ENCODE results near the gene CREB5. TPM values are rescaled to one million over a fixed set of nuclear protein-coding genes. Genes with fewer than 3 reads are reported as not detected.

Gene CREB5
- total RNA-seq, 1 experiment from 2014 or later, result 40.5 TPM

DNA sequence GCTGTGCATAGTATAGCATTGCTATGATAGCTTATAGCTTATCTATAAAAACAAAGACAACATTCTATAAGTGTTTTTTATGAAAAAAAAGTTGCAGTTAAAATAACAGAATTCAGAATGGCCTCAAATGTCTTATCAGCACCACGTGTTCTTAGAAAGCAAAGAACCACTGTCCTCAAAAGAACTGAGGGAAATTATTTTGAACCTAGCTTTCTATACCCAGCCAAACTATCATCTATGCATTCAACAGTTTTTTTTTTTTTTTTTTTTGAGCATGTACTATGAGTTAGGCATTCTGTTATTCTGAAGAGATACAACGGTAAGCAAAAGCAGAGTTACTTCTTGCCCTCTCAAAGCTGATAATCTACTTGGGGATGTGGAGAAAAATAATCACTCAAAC lies 247.8 kb downstream of the CREB5 start:
- Mint-ChIP-seq H3K27ac (ENCODE audit: low read depth, unreplicated experiment) (no peak overlapping the region), H3K9me3 (ENCODE audit: unreplicated experiment) (peaks cover 19% of the 10 kb centered on the region), H3K4me1 (ENCODE audit: insufficient read depth, unreplicated experiment) (no peaks in the 10 kb centered on the region), H3K27me3 (ENCODE audit: insufficient read depth, unreplicated experiment) (no peaks in the 10 kb centered on the region), H3K4me3 (ENCODE audit: unreplicated experiment) (no peak overlapping the region), H3K36me3 (ENCODE audit: insufficient read depth, unreplicated experiment) (no peaks in the 10 kb centered on the region)
- POLR2A ChIA-PET, result interaction anchor here (0.6 kb wide), 2 partner anchors 87 to 105 kb away, joined by 3 read pairs; no protein-coding TSS in a partner anchor
- intact Hi-C loops (cut with micrococcal nuclease), result no loop called here
- BruUV-seq (replicated peaks), result no TSS peak
- no peak for DNase-seq (ENCODE audit: unreplicated experiment)
- CTCF ChIA-PET, result interaction anchor here (0.6 to 1.2 kb wide), 3 partner anchors 12 to 121 kb away, joined by 3 to 6 read pairs (median 4); no protein-coding TSS in a partner anchor
- TF ChIP-seq, protein P1, sequence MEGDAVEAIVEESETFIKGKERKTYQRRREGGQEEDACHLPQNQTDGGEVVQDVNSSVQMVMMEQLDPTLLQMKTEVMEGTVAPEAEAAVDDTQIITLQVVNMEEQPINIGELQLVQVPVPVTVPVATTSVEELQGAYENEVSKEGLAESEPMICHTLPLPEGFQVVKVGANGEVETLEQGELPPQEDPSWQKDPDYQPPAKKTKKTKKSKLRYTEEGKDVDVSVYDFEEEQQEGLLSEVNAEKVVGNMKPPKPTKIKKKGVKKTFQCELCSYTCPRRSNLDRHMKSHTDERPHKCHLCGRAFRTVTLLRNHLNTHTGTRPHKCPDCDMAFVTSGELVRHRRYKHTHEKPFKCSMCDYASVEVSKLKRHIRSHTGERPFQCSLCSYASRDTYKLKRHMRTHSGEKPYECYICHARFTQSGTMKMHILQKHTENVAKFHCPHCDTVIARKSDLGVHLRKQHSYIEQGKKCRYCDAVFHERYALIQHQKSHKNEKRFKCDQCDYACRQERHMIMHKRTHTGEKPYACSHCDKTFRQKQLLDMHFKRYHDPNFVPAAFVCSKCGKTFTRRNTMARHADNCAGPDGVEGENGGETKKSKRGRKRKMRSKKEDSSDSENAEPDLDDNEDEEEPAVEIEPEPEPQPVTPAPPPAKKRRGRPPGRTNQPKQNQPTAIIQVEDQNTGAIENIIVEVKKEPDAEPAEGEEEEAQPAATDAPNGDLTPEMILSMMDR (IDR thresholded peaks at IDR 0.05; ENCODE audit: unreplicated experiment), result no peak

DNA sequence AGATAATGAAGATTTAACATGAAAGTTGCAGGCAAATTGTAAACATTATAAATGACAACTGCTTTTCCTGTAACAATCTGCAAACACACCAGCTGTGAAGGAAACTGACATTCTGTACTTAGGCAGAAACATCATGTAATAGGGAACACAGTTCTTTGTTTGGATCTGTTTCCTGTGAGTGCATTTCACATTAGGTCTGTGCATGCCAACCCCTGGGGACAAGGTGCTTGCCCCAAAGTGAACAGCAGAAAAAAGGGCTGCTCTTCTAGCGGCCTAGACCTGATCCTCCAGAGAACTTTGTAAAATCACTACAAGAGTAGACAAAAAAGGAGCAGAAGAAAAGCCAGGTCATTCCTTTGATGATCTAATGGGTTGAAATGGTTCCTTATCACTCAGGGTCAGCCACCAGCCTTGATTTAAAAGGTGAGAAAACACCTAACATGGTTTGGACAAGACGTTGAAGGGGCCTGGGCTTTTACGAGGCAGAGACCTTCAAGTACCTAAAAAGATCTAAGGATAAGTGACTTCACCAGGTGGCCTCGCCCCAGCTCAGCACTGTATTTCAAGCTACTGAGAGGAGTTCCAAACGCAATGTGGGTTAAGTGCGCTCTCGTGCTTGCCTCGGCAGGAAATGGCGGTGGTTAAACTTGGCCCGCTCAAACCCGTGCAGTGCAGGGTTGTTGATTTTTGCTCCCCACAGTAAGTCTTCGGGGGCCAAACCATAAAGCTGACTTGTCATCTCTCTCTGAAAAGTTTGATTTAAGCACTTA lies 249.7 kb downstream of the CREB5 start:
- DNase-seq (ENCODE audit: unreplicated experiment), result no peak
- Mint-ChIP-seq H3K4me1 (ENCODE audit: insufficient read depth, unreplicated experiment) (no peaks in the 10 kb centered on the region), H3K27me3 (ENCODE audit: insufficient read depth, unreplicated experiment) (no peaks in the 10 kb centered on the region), H3K4me3 (ENCODE audit: unreplicated experiment) (no peak overlapping the region), H3K9me3 (ENCODE audit: unreplicated experiment) (peaks cover 19% of the 10 kb centered on the region), H3K36me3 (ENCODE audit: insufficient read depth, unreplicated experiment) (no peaks in the 10 kb centered on the region), H3K27ac (ENCODE audit: low read depth, unreplicated experiment) (no peak overlapping the region)
- ChIA-PET CTCF (interaction anchor here (1.0 kb wide), 1 partner anchor 36 kb away, joined by 3 read pairs; no protein-coding TSS in a partner anchor), POLR2A (no interaction called here)
- intact Hi-C loops (cut with micrococcal nuclease), result no loop called here
- TF ChIP-seq, protein P1 (IDR thresholded peaks at IDR 0.05; ENCODE audit: unreplicated experiment), result no peak
- no TSS peak for BruUV-seq (replicated peaks)

DNA sequence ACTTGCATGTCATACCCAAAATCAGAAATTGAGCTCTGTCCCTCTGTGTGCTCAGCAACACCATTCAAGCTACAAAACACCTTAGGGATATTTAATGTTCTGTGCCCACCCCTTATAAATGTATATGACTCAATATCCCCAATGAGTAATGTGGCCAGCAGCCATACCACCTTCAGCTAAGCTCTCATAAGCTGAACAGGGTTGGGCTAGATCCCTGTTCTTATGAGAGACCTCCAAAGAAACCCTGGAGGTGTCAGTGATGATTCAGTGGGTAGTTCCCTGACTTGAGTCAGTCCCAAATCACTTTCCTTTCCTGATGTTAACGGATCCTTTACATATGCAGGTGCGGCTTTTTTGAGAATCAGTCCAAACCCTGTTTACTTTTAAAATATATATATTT lies 253.8 kb downstream of the CREB5 start:
- CTCF ChIA-PET, result interaction anchor here (0.6 to 0.7 kb wide), 2 partner anchors 39 to 46 kb away, joined by 3 read pairs; no protein-coding TSS in a partner anchor
- BruUV-seq (replicated peaks), result no TSS peak
- Mint-ChIP-seq H3K4me1 (ENCODE audit: insufficient read depth, unreplicated experiment) (no peaks in the 10 kb centered on the region), H3K36me3 (ENCODE audit: insufficient read depth, unreplicated experiment) (no peaks in the 10 kb centered on the region), H3K4me3 (ENCODE audit: unreplicated experiment) (no peak overlapping the region), H3K9me3 (ENCODE audit: unreplicated experiment) (peaks cover 3% of the 10 kb centered on the region), H3K27ac (ENCODE audit: low read depth, unreplicated experiment) (no peak overlapping the region), H3K27me3 (ENCODE audit: insufficient read depth, unreplicated experiment) (no peaks in the 10 kb centered on the region)
- DNase-seq (ENCODE audit: unreplicated experiment), result peak; percentile 89
- POLR2A ChIA-PET, result interaction anchor here (1.1 kb wide), 1 partner anchor 84 kb away, joined by 3 read pairs; no protein-coding TSS in a partner anchor
- intact Hi-C loops (cut with micrococcal nuclease), result no loop called here
- TF ChIP-seq, protein P1 (IDR thresholded peaks at IDR 0.05; ENCODE audit: unreplicated experiment), result no peak

DNA sequence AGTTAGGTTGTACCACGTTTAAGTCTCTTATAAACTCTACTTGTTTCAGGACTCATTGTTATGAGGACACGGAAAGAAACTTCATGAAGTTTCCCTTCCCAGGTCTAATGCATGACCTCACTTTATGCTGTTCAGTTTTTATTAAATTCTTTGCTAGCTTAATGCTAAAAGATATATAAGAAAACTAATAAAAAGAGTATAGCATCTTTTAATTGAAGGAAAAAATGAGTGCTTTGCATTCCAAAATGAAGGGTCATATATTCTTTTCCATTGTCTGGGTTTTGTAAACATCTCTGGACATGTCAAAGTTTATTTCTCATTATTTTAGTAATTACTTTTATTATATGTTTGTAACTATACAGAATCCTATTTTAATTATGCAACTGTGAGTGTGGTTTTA lies 255.8 kb downstream of the CREB5 start:
- CTCF ChIA-PET, result no interaction called here
- H3K9me3 Mint-ChIP-seq (ENCODE audit: unreplicated experiment), result no peaks in the 10 kb centered on the region
- no TSS peak for BruUV-seq (replicated peaks)
- no peak for DNase-seq (ENCODE audit: unreplicated experiment)
- no peaks in the 10 kb centered on the region for H3K27me3 Mint-ChIP-seq (ENCODE audit: insufficient read depth, unreplicated experiment)
- intact Hi-C loops (cut with micrococcal nuclease), result no loop called here
- no peak overlapping the region for H3K27ac Mint-ChIP-seq (ENCODE audit: low read depth, unreplicated experiment)
- POLR2A ChIA-PET, result no interaction called here
- H3K4me1 Mint-ChIP-seq (ENCODE audit: insufficient read depth, unreplicated experiment), result no peaks in the 10 kb centered on the region
- H3K4me3 Mint-ChIP-seq (ENCODE audit: unreplicated experiment), result no peak overlapping the region
- TF ChIP-seq, protein P1 (IDR thresholded peaks at IDR 0.05; ENCODE audit: unreplicated experiment), result no peak
- no peaks in the 10 kb centered on the region for H3K36me3 Mint-ChIP-seq (ENCODE audit: insufficient read depth, unreplicated experiment)
